Measurements from ENCODE around the gene POTEC. TPM values are rescaled to one million over a fixed set of nuclear protein-coding genes. Genes with fewer than 3 reads are reported as not detected.
"Not testable (repeated sequence)": the region's sequence is repeated elsewhere in the genome, so short reads cannot be mapped to it uniquely, and the experiment has no call there.

POTEC gene
- total and polyA plus RNA-seq, 9 donors = not detected

DNA sequence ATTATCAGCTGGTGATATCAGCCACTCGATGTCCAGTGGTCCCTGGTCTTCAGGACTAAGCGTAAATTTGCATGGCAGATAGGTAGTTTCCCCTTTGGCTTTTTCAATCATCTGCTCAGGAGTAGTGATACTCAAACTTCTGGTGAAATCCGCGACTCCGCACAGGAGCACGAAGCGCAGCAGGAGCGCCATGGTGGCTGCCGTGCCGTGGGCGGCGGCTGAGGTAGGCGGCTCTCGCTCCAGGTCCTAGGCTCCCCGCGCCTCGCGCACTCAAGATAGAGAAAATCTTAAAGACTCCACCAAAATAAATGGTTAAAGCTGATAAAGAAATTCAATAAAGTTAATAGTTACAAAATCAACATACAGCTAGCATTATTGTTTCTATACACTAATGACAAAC, 64.3 kb downstream of the POTEC start:
- DNase-seq; H3K9me3 ChIP-seq; H3K4me1 ChIP-seq (ENCODE audit: insufficient read depth); intact Hi-C loops (cut with DNase I); H3K4me3 ChIP-seq; H3K27ac ChIP-seq; H3K27me3 ChIP-seq; H3K36me3 ChIP-seq: not testable (repeated sequence)
- WGBS, 3 donors = 90 to 93% (median 92%) methylated on average over 18 of the region's 18 CpGs

DNA sequence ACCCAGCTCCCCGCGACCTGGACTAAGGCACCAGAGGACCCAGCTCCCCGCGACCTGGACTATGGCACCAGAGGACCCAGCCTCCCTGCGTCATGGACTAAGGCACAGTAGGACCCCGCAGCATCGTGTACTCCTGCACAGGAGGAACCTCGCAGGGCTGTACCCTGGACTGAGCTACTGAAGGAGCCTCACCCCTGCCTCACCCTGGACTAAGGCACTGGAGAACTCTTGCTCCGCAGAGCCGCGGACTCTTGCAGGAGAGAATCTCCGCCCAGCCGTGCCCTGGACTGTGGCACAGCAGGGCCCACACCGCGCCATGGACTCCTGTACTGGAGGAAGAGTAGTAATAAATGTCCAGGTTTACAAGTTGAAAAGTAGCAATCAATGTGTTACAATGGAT, 67.9 kb downstream of the POTEC start:
- H3K9me3 ChIP-seq; H3K4me3 ChIP-seq; intact Hi-C loops (cut with DNase I); H3K4me1 ChIP-seq (ENCODE audit: insufficient read depth); H3K27ac ChIP-seq; H3K27me3 ChIP-seq; DNase-seq; H3K36me3 ChIP-seq: not testable (repeated sequence)
- WGBS, 3 donors = 93 to 99% (median 97%) methylated on average over 15 of the region's 15 CpGs

DNA sequence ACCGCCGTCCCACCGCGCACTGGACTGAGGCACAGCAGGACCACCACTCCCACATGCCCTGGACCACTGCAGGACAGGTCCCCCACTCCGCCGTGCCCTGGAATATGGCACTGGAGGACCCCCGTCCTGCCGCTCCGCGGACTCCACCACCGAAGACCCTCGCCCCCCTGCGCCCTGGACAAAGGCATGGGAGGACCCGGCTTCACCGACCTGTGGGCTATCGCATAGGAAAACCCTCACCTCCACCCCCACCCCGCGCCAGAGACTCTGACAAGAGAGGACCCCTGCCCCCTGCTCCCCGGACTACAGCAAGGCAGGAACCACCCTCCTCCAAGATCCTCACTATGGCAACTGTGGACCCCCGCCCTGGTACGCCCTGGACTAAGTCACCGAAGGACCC, 68.6 kb downstream of the POTEC start:
- DNase-seq; intact Hi-C loops (cut with DNase I); H3K4me1 ChIP-seq (ENCODE audit: insufficient read depth): not testable (repeated sequence)

DNA sequence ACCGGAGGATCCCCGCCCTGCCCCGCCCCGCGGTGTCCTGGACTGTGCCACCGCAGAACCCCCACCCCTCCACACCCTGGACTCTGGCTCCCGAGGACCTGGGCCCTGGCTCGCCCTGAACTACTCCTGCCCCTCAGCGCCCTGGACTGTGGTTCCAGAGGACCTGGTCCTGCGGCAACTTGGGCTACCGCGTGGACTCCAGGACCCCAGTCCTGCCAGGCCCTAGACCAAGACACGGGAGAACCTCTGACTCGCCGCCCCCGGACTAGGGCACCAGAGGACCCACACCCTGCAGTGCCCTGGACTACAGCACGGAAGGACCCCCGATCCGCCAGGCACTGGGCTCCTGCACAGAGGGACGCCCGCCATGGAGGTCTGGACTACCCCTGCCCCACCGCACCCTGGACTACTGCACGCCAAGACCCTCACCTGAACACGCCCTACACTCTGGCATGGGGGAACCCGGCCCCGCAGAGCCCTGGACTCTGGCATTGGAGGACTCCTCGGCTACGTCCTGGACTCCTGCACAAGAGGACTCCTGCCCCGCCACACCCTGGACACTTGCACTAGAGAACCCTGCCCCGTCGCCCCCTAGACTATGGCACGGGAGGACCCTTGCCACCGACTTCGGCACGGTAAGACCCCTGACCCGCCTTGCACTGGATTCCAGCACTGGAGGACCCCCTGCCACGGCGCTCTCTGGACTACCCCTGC, 69.2 kb downstream of the POTEC start:
- H3K27ac ChIP-seq; H3K9me3 ChIP-seq; H3K27me3 ChIP-seq; H3K4me3 ChIP-seq; H3K4me1 ChIP-seq (ENCODE audit: insufficient read depth); H3K36me3 ChIP-seq; intact Hi-C loops (cut with DNase I); DNase-seq: not testable (repeated sequence)
- 93 to 96% (median 95%) methylated on average over 27 to 32 of the region's 38 CpGs for WGBS, 3 donors

More for the DNA sequence above, 68.6 kb downstream of the POTEC start:
- H3K27me3 ChIP-seq, H3K36me3 ChIP-seq, H3K27ac ChIP-seq, H3K9me3 ChIP-seq, H3K4me3 ChIP-seq: not testable (repeated sequence)
- 95 to 98% (median 98%) methylated on average over 11 to 18 of the region's 22 CpGs for WGBS, 3 donors

DNA sequence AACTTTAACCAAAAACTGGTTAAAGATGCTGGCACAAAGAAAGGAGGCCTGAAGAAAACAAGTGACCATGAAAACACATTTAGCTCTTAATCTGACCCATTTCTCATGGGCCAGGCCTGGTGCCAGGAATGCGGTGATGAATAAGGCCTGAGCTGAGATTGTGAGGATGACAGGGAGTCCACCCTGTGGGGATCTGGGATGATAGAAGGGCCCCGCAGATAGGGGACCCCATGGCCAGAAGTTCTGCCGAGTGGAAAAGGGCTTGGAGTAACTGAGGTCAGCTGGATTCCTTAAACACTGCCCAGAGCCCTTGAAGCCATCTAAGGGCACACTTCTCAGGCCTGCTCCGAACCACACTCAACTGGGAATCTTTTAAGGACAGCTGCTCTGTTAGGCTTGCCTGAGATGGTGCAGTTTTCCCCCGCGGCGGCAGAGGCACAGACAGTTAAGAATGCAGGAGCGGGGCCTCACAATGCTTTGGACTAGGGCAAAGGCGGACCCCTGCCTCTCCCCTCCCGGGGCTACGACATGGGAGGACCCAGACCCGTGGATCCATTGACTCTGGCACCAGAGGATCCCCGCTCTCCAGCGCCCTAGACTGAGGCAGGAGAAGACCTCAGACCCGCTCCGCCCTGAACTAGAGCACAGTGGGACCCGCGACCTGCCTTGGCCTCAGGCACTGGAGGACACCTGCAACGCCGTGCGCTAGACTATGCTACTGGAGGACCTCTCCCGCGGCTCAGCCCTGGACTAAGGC, 70.0 kb downstream of the POTEC start:
- H3K27me3 ChIP-seq; H3K4me3 ChIP-seq; H3K36me3 ChIP-seq; DNase-seq; intact Hi-C loops (cut with DNase I); H3K27ac ChIP-seq; H3K4me1 ChIP-seq (ENCODE audit: insufficient read depth); H3K9me3 ChIP-seq: not testable (repeated sequence)
- 93 to 94% (median 93%) methylated on average over 21 to 23 of the region's 23 CpGs for WGBS, 3 donors

DNA sequence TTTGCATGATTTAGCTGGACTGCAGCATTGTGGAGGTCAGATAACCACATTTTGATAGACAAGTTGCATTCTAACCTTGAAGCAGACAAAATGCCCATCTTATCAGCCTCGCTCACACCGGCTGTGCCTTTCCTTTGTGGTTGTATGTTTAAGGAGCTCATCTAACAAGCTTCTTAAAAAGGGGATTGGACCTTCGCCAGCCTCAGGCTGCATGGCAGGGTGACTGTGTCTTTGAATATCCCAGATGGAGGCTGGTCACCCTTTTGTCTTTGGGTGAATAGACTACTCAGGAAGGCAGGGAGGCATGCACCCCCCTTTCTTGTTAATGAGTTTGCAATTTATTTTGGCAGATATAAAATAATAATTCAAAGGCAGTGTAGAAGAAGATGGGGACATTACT, 72.1 kb downstream of the POTEC start:
- H3K36me3 ChIP-seq; H3K27ac ChIP-seq; H3K4me3 ChIP-seq; intact Hi-C loops (cut with DNase I); H3K9me3 ChIP-seq; H3K27me3 ChIP-seq; DNase-seq; H3K4me1 ChIP-seq (ENCODE audit: insufficient read depth): not testable (repeated sequence)
- WGBS, 3 donors = 52 to 84% (median 77%) methylated on average over 3 of the region's 3 CpGs

DNA sequence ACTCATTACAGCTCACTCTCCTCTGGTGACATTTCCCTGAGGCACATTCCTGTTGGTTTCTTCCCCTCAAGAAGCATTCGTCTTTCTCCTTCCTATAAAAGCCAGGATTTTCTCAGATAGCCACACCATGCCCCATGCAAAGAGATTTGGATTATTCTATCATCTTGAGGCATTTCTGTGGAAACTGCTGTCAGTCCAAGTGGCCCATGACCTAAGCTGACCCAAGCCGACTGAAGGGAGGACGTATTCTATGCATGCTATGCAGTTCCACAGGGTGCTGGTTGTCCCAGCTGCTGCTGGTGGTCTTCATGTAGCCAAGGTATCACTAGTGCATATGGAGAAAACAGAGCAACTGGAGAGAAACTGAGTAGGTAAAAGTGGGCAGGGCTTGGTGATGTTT, 73.0 kb downstream of the POTEC start:
- H3K4me1 ChIP-seq (ENCODE audit: insufficient read depth); H3K27me3 ChIP-seq; H3K36me3 ChIP-seq; H3K9me3 ChIP-seq; H3K4me3 ChIP-seq; H3K27ac ChIP-seq; intact Hi-C loops (cut with DNase I); DNase-seq: not testable (repeated sequence)
- 56 to 76% (median 62%) methylated on average over 3 of the region's 3 CpGs for WGBS, 3 donors

DNA sequence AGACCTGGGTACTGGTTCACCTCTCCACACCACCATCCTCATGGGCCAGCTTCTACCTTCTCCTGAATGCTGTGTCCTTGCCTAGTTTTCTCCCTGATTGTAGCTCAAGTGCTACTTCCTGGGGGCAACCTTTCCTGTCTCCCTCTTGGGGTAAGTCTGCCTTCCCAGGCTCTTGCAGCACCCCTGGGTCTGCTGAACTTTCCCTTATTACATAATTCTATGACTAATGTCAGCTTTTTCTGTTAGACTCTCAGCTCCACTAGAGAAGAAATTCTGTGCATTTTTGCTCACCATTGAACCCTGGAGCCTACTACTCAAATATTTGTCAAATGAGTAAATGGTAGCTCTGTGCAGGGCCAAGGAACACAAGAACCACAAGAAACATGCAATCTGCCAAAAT, 73.4 kb downstream of the POTEC start:
- H3K4me3 ChIP-seq; intact Hi-C loops (cut with DNase I); H3K4me1 ChIP-seq (ENCODE audit: insufficient read depth); DNase-seq; H3K9me3 ChIP-seq; H3K27me3 ChIP-seq; H3K27ac ChIP-seq; H3K36me3 ChIP-seq: not testable (repeated sequence)

DNA sequence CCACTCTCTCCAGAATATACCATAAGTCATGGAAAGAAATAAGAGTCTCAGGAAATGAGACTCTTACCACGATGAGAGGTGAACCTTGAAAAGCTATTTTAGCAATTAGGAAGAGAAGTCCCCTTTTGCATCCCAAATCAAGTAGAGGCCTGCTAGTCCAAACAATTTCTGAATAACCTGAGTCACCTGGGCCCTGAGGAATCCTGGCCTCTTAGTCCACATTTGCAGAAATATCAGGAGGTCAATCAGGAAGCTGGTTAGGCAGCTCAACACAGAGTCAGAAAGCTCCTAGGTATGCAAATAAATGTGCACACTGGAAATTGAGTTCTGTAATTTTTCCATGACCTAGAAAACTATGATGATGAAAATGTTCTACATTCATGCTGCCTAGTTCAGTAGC, 77.4 kb downstream of the POTEC start:
- H3K4me3 ChIP-seq; H3K9me3 ChIP-seq; H3K27ac ChIP-seq; intact Hi-C loops (cut with DNase I); H3K4me1 ChIP-seq (ENCODE audit: insufficient read depth); H3K36me3 ChIP-seq; DNase-seq; H3K27me3 ChIP-seq: not testable (repeated sequence)
- WGBS, 3 donors = 49 to 68% (median 59%) methylated on average over 1 of the region's 1 CpG

Small RNA genes within 50 kb of the gene (small RNA-seq; reads per million reads assigned to genes)
- not detected for gene RNU6-1021P

Other genes starting within 250 kb of the POTEC start
- gene ANKRD30B, start 204.6 kb upstream of the POTEC start, total RNA-seq = under 1 TPM in 1 of 7 donors, not detected in 6; 0.11 TPM
- under 1 TPM in 1 of 2 donors, not detected in 1; 0.04 TPM for gene ANKRD30B, start 204.6 kb upstream of the POTEC start, polyA plus RNA-seq